ENCODE measurements around the gene TAC1. TPM values are rescaled to one million over a fixed set of nuclear protein-coding genes. Genes with fewer than 3 reads are reported as not detected.

The TAC1 gene
- total and polyA plus RNA-seq, 10 of the 15 experiments (the other 5 are each of a cell fraction or from before 2014, with no cell fraction given), result not detected

GRCh38 chr7:97770850-97771249 lies 39.0 kb downstream of the TAC1 start:
- Histone ChIP-seq H3K4me3 (no peak overlapping the region), H3K4me1 (ENCODE audit: control insufficient read depth, insufficient read depth, low read length) (no peaks in the 10 kb centered on the region), H3K36me3 (ENCODE audit: control insufficient read depth in 2 of 2, insufficient read depth in 2 of 2, low read length in 1 of 2) (no peaks in the 10 kb centered on the region), H3K9ac (ENCODE audit: control insufficient read depth, insufficient read depth, low read length) (no peak overlapping the region), H3K4me2 (ENCODE audit: control insufficient read depth, insufficient read depth) (no peak overlapping the region), H3K9me3 (replicated peaks; ENCODE audit: control insufficient read depth, insufficient read depth, low read length) (no peaks in the 10 kb centered on the region), H4K20me1 (ENCODE audit: control insufficient read depth, insufficient read depth) (no peaks in the 10 kb centered on the region), H3K27me3 (replicated peaks in 1 of 2; ENCODE audit: control insufficient read depth in 2 of 2, insufficient read depth in 2 of 2, low read length in 1 of 2) (no peaks in the 10 kb centered on the region), H3K27ac (ENCODE audit: control insufficient read depth, insufficient read depth) (no peak overlapping the region), H2AFZ (ENCODE audit: control insufficient read depth, low read depth, low read length) (no peak overlapping the region), H3K79me2 (ENCODE audit: control insufficient read depth, insufficient read depth, low read length) (no peaks in the 10 kb centered on the region)
- DNase-seq (ENCODE audit: low read depth, low spot score) (no peak), ATAC-seq (no peak), FAIRE-seq (no peak)
- 36% methylated on average over 5 of the region's 5 CpGs for WGBS (ENCODE audit: insufficient coverage, insufficient replicate concordance, low lambda C conversion rate, missing lambda C conversion rate)
- SMC1A ChIA-PET (ENCODE audit: uncharacterized antibody, unreplicated experiment), result no interaction called here
- intact Hi-C loops (cut with micrococcal nuclease; ENCODE audit: unreplicated experiment) (no loop called here), in situ Hi-C loops (cut with MboI) (no loop called here)
- BruUV-seq (replicated peaks), result no TSS peak
- POLR2A ChIA-PET, result no interaction called here
- CTCF ChIA-PET, result no interaction called here
- RAD21 ChIA-PET (ENCODE audit: unreplicated experiment), result no interaction called here
- TF ChIP-seq PRDM15 (CRISPR knock-in tag; IDR thresholded peaks at IDR 0.05) (no peak), POU2F2 (IDR thresholded peaks at IDR 0.05; ENCODE audit: borderline replicate concordance, low read depth, low read length) (no peak), SRF (IDR thresholded peaks at IDR 0.05; ENCODE audit: low read depth in 2 of 2, low read length in 2 of 2) (no peak), CREB1 (IDR thresholded peaks at IDR 0.05; ENCODE audit: low read depth) (no peak), CHD2 (IDR thresholded peaks at IDR 0.05; ENCODE audit: borderline replicate concordance, low read depth, low read length) (no peak), MYC (IDR thresholded peaks at IDR 0.05; ENCODE audit: insufficient read depth, insufficient read length, insufficient replicate concordance, low read length, severe bottlenecking) (no peak), HSF1 (IDR thresholded peaks at IDR 0.05; ENCODE audit: low read depth, low read length) (no peak), CBX5 (IDR thresholded peaks at IDR 0.05; ENCODE audit: low read depth) (no peak), ZNF592 (IDR thresholded peaks at IDR 0.05) (no peak), CBFB (IDR thresholded peaks at IDR 0.05; ENCODE audit: low read depth) (no peak), ZSCAN29 (IDR thresholded peaks at IDR 0.05) (no peak), RBBP5 (conservative IDR thresholded peaks at IDR 0.05) (no peak), NR2C1 (IDR thresholded peaks at IDR 0.05) (no peak), HDAC6 (IDR thresholded peaks at IDR 0.05; ENCODE audit: unreplicated experiment) (no peak), CEBPB (IDR thresholded peaks at IDR 0.05; ENCODE audit: borderline replicate concordance in 1 of 2, low read depth in 2 of 2, low read length in 2 of 2) (no peak)
- TF ChIP-seq, protein P1, sequence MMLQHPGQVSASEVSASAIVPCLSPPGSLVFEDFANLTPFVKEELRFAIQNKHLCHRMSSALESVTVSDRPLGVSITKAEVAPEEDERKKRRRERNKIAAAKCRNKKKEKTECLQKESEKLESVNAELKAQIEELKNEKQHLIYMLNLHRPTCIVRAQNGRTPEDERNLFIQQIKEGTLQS (IDR thresholded peaks at IDR 0.05; ENCODE audit: borderline replicate concordance, extremely low read depth, low read depth, low read length), result no peak
